ENCODE measurements around the gene MECP2.

- TF ChIP-seq CTCF (IDR thresholded peaks at IDR 0.05) (no peak), SIN3A (IDR thresholded peaks at IDR 0.05; ENCODE audit: borderline replicate concordance, insufficient read depth, low read depth, low read length) (no peak), POLR2AphosphoS5 (IDR thresholded peaks at IDR 0.05; ENCODE audit: low read depth, low read length) (no peak)
Observed at GRCh38 chrX:154142950-154143745, 45.6 kb upstream of the MECP2 start.
